ENCODE results near the gene FTCD.

The FTCD gene

DNA sequence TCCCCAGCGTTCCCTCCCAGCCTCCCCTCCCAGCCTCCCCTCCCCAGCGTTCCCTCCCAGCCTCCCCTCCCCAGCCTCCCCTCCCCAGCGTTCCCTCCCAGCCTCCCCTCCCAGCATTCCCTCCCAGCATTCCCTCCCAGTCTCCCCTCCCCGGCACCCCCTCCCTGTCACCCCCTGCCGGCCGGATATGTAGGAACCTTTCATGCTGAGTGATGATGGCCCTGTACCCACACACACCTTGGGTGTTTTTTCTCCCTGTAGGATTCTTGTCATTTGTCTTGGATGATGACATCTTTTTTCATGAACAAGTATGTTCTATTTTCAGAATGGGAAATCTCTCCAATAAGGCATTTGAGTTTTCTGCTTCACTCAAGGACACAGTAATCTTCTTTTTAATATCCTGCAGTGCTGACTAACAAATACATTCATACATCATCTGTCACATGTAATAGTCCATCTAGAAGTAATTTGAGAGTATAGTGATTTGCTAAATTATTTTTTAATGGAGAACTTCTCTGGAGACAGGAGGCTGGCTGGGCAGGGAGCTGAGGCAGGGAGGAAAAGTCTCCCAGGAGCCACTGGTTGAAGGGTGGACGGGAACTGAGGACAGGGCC, 19.5 kb downstream of the FTCD start:
- DNase-seq = no peak

- DNase-seq = no peak
Measured at GRCh38 chr21:46131838-46132651, 23.3 kb downstream of the FTCD start.

DNA sequence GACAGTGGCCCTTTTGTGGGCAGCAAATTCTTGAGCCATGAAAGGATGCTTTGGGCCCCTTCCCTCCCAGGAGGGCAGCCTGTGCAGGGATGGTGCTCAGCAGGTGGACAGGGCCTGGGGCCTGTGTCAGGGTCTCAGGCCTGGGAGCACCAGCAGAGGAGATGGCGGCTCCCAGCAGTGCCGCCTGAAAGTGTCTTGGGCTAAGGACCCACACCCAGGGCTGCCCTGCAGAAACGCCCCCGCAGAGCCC, 23.9 kb downstream of the FTCD start:
- no peak for DNase-seq

DNA sequence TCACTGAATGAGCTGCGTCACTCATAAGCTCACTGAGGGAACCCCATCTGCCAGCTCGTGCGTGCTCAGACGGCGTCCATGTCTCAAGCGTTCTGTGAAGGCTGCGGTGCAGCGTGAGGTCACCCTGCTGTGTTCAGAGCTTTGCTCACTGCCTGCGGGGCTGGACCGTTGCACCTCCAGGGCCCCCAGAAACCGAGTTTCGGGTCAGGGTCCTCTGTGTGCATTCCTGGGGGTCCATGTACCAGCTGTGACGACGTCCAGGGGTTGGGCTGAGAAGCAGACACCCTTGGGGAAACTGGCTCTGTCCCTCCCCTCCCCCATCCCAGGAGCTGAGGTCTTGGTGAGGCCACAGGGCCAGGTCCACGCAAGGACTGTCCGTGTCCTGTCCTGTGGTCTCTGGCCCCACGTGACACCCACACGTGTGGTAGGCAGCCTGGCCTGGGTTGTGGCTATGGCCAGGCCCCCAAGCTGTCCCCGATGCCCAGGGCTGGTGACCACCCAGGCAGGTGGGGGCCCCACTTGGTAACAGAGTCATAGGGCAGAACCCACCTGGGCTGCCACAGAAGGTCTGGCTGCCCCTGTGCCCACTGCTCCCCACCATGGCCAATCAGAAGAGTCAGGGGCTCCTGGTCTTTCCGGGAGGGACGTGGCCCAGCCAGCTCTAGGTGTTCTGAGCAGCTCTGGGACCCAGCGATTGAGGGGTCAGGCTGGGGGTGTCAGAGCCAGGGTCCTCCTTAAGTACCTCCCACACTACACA, 24.4 kb downstream of the FTCD start:
- DNase-seq = no peak

- DNase-seq = no peak
Measured at GRCh38 chr21:46129846-46130651, 25.3 kb downstream of the FTCD start.

GRCh38 chr21:46128933-46129571, 26.3 kb downstream of the FTCD start:
- no peak for DNase-seq

DNA sequence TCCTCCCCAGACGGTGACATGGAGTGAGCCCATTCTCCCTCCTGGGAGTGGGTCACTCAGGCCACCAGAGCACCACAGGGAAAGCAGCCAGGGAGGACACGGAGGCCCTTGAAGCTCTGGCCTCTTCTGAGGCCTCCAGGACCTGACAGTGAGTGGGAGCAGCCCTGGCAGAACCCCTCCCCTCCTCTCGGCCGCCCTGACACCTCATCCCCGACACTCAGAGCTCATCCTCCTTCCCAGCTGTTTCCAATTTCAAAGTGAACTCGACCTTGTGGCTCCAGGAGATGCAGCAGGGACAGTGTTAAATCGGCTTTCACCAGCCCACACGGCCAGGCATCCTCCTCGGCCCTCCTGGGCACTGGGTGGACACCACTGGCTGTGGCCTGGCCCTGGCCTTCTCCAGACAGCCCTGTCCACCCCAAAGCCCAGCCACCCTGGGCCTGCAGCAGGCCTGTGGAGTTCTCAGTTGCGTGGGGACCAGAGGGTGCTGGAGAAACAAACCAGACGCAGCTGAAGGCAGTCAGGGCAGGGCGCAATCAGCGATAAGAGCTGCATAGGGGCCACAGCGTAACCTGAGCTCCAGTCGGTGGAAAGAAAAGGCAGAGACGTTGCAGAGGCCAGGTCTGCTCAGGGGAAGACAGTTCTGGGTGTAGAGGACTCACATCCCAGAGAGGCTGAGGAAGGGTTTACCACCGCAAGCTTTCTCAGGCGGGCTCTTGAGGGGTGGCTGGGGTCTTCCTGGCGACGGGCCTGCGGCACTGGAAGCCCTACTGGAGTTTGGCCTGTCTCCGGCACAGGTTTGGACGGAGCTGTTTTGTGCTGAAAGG, 27.1 kb downstream of the FTCD start:
- DNase-seq = no peak

DNA sequence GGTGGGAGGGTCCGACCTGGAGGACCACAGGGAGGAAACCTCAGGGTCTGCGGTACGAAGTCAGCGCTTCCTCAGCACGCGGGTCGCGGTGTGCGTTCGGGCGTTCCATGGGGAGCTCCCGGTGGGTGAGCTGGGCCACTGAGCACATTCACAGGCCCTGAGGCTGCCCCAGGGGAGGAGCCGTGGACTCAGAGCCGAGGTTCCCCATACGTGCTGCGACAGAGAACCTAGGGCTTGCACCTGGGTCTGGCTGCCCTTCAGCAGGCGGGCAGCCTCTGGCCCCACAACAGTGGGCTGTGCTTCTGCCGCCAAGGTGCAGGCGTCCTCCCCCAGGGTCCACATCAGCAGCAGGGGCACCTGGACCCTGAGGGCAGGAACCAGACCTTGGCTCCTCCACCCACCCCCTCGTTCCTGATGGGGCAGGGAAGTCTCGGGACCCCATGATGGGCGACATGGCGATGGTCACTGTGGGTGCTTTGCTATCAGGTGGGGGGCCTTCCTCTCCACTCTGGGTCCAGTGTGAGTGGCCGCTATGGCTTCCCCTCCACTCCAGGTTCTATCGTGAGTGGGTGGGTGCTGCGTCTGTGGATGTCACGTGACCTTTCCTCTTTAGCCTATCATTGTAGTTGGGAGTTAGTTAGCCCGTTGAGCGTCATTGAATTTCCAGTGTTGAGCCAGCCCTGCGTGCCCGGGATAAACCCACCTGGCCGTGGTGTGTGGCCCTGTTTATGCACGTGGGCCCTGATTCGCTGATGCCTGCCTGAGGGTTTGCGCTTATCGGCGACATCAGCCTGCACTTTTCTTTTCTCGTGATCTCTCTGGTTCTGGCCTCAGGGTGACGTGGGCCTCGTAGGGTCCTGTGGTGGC, 27.9 kb downstream of the FTCD start:
- DNase-seq = no peak

DNA sequence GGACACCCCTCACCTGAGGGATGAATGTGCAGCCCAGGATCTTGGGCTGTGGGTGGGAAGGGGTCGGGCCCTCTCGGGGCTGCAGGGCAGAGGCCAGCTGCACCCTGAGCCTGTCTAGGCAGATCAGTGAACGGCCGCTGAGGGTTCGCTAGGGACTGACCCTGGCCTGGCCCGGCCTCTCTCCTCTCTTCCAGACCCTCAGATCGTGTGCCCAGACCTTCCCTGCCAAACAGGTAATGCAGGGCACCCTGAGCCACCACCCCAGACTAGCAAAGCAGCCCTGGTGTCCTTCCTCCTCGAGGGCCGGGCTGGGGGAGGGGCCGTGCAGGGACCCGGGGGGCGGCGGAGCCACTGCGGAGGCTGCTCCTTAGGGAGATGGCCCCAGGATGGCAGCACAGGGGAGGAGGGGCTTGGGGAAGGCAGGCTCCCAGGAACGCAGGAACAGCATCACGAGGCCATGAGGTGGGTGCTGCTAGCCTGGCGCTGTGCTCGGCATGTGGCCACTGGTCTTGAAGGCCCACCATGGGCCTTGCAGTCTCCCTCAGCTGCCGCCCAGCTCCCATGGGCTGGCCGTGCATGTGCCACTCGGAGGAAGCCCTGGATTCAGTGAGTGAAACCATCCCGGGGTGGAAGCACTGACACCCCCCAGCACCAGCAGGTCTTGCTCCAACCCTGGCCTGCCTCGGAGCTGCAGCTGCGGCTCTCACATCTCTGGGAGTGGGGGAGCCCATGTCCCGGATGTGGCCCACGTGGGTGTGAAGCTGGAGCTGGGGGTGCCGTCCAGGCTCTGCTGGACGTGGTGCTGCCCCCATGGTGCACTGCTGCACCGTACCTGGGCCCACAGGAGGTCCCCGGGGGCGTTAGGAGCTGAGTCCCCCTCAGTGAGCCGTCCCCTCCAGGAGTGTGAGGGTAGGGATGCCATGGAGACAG, 28.8 kb downstream of the FTCD start:
- DNase-seq = no peak

GRCh38 chr21:46125846-46126301, 29.5 kb downstream of the FTCD start:
- DNase-seq = no peak

- no peak for DNase-seq
Measured at GRCh38 chr21:46124926-46125845, 30.2 kb downstream of the FTCD start.

DNA sequence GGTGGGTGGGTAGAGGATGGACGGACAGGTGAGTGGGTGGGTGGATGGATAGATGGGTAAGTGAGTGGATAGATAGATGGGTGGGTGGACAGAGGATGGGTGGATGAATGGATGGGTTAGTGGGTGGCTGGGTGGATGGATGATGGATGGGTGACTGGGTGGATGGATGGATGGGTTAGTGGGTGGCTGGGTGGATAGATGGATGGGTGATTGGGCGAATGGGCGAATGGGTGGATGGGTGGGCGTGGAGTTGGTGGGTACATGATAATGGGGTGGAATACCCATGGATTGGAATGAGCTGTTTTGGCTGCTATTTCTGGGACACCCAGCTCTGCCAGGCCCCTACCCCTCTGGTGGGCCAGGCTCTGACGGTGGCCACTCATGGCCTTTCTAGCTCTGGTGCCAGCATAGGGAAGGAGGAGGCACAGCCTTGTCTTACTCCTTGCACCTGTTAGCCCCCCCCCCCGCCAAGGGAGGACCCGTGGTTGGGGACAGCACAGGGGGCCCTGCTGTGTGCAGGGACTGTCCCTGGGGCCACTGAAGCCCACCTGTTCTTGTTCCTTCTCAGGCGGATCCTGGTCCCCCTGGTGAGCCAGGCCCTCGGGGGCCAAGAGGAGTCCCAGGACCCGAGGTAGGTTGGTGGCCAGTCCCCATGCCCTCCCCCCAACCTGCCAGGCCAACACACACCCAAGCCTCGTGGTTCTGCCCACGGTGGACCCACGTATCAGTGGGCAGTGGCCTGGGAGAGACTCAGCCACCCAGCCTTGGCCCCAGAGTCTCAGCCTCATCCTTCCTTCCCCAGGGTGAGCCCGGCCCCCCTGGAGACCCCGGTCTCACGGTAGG, 31.1 kb downstream of the FTCD start:
- no peak for DNase-seq

- no peak for DNase-seq
Measured at GRCh38 chr21:46122758-46123683, 32.4 kb downstream of the FTCD start.

GRCh38 chr21:46122237-46122671, 33.1 kb downstream of the FTCD start:
- no peak for DNase-seq

GRCh38 chr21:46121286-46122221, 33.8 kb downstream of the FTCD start:
- DNase-seq = no peak

All from stimulated activated naive CD4-positive, alpha-beta T cell (primary cell).